ENCODE data around the gene ZNF587B.

ZNF587B gene

DNA sequence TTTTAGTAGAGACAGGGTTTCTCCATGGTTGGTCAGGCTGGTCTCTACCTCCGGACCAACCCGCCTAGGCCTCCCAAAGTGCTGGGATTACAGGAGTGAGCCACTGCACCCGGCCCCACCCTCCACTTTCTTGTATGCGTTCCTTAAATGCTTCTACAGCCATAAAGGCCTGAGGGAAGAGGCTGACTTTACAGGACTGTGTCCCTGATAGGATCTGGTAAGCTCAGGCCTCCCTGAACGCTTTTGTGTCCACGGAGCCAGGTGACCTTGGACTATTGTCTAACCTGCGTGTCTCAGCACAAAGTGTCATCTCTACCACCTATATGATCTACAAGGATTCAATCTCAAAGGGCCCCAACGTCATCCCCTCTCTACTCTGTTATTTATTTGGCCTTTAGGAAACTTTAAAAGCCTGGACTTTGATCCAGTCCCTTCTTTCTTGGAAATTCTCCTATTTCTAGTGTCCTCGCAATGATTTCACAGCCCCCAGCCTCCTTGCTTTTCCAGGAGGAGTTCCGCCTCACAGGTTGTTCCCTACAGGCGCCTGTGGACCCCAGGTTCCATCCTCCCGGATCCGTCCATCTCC is 16.1 kb upstream of the ZNF587B start:
- no peak for DNase-seq (ENCODE audit: low read depth)
- TF ChIP-seq, protein P1, sequence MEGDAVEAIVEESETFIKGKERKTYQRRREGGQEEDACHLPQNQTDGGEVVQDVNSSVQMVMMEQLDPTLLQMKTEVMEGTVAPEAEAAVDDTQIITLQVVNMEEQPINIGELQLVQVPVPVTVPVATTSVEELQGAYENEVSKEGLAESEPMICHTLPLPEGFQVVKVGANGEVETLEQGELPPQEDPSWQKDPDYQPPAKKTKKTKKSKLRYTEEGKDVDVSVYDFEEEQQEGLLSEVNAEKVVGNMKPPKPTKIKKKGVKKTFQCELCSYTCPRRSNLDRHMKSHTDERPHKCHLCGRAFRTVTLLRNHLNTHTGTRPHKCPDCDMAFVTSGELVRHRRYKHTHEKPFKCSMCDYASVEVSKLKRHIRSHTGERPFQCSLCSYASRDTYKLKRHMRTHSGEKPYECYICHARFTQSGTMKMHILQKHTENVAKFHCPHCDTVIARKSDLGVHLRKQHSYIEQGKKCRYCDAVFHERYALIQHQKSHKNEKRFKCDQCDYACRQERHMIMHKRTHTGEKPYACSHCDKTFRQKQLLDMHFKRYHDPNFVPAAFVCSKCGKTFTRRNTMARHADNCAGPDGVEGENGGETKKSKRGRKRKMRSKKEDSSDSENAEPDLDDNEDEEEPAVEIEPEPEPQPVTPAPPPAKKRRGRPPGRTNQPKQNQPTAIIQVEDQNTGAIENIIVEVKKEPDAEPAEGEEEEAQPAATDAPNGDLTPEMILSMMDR (IDR thresholded peaks at IDR 0.05; ENCODE audit: control insufficient read depth, extremely low read depth, insufficient read depth): no peak

GRCh38 chr19:57814505-57815246 is 15.4 kb upstream of the ZNF587B start, which contains the start of gene ZNF552:
TSS of gene ZNF552 (minus strand) at chr19:57814913. CDS start at chr19:57814743, 170 bp downstream.
- DNase-seq (ENCODE audit: low read depth): peak; percentile 90
- TF ChIP-seq, protein P1 (IDR thresholded peaks at IDR 0.05; ENCODE audit: control insufficient read depth, extremely low read depth, insufficient read depth): no peak
- H3K4me3 ChIP-seq (ENCODE audit: low read depth, low read length): peak within 1 kb of the TSS; percentile 99

More for the DNA sequence above, 16.1 kb upstream of the ZNF587B start:
- peak overlapping the region; percentile 99 for H3K4me3 ChIP-seq (ENCODE audit: low read depth, low read length)

GRCh38 chr19:57815247-57816075 is 14.6 kb upstream of the ZNF587B start:
- no peak for DNase-seq (ENCODE audit: low read depth)
- TF ChIP-seq, protein P1 (IDR thresholded peaks at IDR 0.05; ENCODE audit: control insufficient read depth, extremely low read depth, insufficient read depth): no peak
- peak overlapping the region; percentile 99 for H3K4me3 ChIP-seq (ENCODE audit: low read depth, low read length)

DNA sequence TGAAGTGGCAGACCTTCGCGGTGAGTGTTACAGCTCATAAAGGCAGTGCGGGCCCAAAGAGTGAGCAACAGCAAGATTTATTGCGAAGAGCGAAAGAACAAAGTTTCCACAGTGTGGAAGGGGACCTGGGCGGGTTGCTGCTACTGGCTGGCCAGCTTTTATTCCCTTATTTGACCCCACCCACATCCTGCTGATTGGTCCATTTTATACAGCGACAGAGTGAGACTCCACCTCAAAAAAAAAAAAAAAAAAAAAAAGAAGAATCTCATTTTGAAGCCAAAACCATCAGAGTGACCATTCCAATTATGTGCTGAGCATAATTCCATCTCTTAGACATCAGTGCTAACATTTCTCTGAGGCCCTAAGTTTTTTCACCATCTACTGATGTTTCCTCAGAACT is 13.4 kb upstream of the ZNF587B start:
- no peak overlapping the region for H3K4me3 ChIP-seq (ENCODE audit: low read depth, low read length)
- DNase-seq (ENCODE audit: low read depth): no peak
- TF ChIP-seq, protein P1 (IDR thresholded peaks at IDR 0.05; ENCODE audit: control insufficient read depth, extremely low read depth, insufficient read depth): no peak

GRCh38 chr19:57817976-57818375 is 12.1 kb upstream of the ZNF587B start:
- TF ChIP-seq, protein P1 (IDR thresholded peaks at IDR 0.05; ENCODE audit: control insufficient read depth, extremely low read depth, insufficient read depth): no peak
- no peak for DNase-seq (ENCODE audit: low read depth)
- no peak overlapping the region for H3K4me3 ChIP-seq (ENCODE audit: low read depth, low read length)

DNA sequence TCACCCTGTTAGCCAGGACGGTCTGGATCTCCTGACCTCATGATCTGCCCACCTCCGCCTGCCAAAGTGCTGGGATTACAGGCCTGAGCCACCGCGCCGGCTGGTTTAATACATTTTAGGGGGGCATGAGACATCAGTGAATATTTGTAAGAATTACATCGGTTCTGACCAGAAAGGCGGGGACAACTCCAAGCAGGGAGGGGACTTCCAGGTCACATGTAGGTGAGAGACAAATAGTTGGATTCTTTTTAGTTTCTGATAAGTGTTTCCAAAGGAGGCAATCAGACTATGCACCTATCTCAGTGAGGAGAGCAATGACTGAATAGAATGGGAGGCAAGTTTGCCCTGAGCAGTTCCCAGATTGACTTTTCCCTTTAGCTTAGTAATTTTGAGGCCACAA is 11.7 kb upstream of the ZNF587B start:
- TF ChIP-seq, protein P1 (IDR thresholded peaks at IDR 0.05; ENCODE audit: control insufficient read depth, extremely low read depth, insufficient read depth): no peak
- DNase-seq (ENCODE audit: low read depth): no peak
- H3K4me3 ChIP-seq (ENCODE audit: low read depth, low read length): no peak overlapping the region
